Natural killer cell treated with Interleukin-12 subunit alpha and Interleukin-12 subunit beta and Interleukin-15 and Interleukin-18, amount 100 ng/mL, for 72 hours (primary cell): ENCODE results near the gene EEF1AKMT2. TPM values are rescaled to one million over a fixed set of nuclear protein-coding genes. Genes with fewer than 3 reads are reported as not detected.

ENCODE experiments used
- ATAC-seq, 2 donors: fragments of 150-1000 bp; cut with Tn5 transposase in 1 of 2; sonication (Bioruptor Pico), chemical (Tn5 transposase) in 1 of 2; 2 replicates each; pipeline ENCODE4 v1.10.0; 2021
- DNase-seq: peaks from one replicate; pipeline ENCODE4 v3.0.0; 2022; ENCODE audit warnings: low spot score
- H3K27ac Mint-ChIP-seq, 2 donors: 1 replicate in 1 of 2; 2 replicates in 1 of 2; pipeline ENCODE4 v1.8.0; 2022; ENCODE audit warnings: mixed read lengths in 2 of 2, mild to moderate bottlenecking in 1 of 2, moderate library complexity in 1 of 2
- H3K27me3 Mint-ChIP-seq, 2 donors: 1 replicate in 1 of 2; 2 replicates in 1 of 2; pipeline ENCODE4 v1.8.0; 2022; ENCODE audit warnings: mixed read lengths in 2 of 2
- H3K36me3 Mint-ChIP-seq: one replicate; pipeline ENCODE4 v1.8.0; 2022; ENCODE audit warnings: mixed read lengths
- H3K4me1 Mint-ChIP-seq, 2 donors: 1 replicate in 1 of 2; 2 replicates in 1 of 2; pipeline ENCODE4 v1.8.0; 2022; ENCODE audit warnings: low read depth in 2 of 2, mixed read lengths in 2 of 2, mild to moderate bottlenecking in 1 of 2
- H3K4me3 Mint-ChIP-seq: one replicate; pipeline ENCODE4 v1.8.0; 2022; ENCODE audit warnings: mixed read lengths
- H3K9me3 Mint-ChIP-seq: 2 replicates; pipeline ENCODE4 v1.8.0; 2022; ENCODE audit warnings: mixed read lengths
- total RNA-seq, 2 donors: library from RNA; stranded (reverse); gene quantifications; one replicate each; pipeline ENCODE4 v1.2.3, GENCODE V29; 2022

EEF1AKMT2 gene
- total RNA-seq, 2 donors from 2014 or later = 18.4 to 24.4 TPM

DNA sequence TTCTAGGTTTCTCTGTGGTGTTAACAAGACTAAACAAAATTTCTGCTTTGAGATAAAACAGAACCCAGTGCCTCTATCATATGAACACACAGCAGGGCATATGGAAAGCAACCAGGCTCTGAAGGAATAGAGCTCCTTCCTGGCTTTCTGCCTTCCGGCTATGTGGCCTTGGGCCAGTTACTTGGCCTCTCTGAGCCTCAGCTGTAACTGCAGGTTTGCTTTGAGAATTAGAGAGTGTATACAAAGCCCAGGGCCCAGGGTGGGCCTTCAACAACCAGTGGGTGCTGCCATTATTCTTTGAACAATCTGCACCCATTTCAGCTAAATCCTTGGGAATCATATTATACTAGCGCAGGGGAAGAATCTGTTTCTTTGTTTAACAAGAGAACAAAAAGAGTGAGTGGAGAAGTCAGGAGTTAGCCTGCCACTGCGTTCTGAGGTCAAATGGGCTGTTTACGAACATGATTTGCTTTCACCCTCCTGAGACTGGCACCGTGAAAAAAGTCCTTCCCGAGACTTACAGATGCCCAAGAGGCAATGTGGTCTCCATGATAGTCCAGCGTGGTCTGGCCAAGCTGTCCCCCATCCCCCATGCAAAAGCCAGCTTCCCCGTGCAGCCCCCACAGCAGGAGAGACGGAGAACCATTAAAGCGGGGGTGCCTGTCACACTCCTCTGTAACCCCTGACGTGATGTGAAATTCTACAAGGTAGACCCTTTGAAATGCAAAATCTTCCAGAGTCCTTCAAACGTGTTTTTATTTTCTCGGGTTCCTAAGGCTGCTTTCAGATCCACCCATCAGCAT, 52.4 kb downstream of the EEF1AKMT2 start:
- Mint-ChIP-seq H3K36me3 (no peaks in the 10 kb centered on the region), H3K4me3 (peak overlapping the region; percentile 97), H3K27ac (peak overlapping the region; percentile 67 to 87), H3K27me3 (no peaks in the 10 kb centered on the region), H3K9me3 (no peaks in the 10 kb centered on the region), H3K4me1 (peaks cover 70 to 73% of the 10 kb centered on the region in 2 donors)
- no peak for ATAC-seq
- DNase-seq = no peak

DNA sequence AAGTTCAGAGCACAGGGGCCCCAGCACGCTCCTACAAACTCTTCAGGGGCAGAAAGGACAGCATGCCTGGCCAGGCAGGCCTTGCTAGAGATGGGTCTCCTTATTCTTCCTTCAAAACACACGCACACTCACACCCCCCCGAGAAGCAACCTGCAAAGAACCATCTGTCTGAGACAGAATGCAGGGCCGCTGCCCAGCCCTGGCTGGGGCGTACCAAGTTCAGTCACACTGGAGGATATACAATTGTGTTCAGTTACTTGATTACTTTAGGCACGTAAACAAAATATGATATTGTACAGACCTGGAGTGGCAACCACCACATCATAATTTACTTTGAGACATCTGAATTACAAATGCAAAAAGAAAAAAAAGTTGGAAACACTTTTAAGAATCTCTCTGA, 53.2 kb downstream of the EEF1AKMT2 start:
- Mint-ChIP-seq H3K9me3 (no peaks in the 10 kb centered on the region), H3K27ac (peak overlapping the region; percentile 67 to 87), H3K4me1 (peaks cover 77 to 82% of the 10 kb centered on the region in 2 donors), H3K27me3 (no peaks in the 10 kb centered on the region), H3K4me3 (peak overlapping the region; percentile 32), H3K36me3 (no peaks in the 10 kb centered on the region)
- no peak for ATAC-seq
- no peak for DNase-seq

- ATAC-seq (no peak), DNase-seq (no peak)
- peaks cover 4% of the 10 kb centered on the region for H3K36me3 Mint-ChIP-seq
- no peak overlapping the region for H3K4me3 Mint-ChIP-seq
- H3K27me3 Mint-ChIP-seq = no peaks in the 10 kb centered on the region
- H3K4me1 Mint-ChIP-seq = peaks cover 80 to 85% of the 10 kb centered on the region in 2 donors
- H3K27ac Mint-ChIP-seq = no peak overlapping the region
- no peaks in the 10 kb centered on the region for H3K9me3 Mint-ChIP-seq
Observed at GRCh38 chr10:124737708-124738107, 54.0 kb downstream of the EEF1AKMT2 start.

DNA sequence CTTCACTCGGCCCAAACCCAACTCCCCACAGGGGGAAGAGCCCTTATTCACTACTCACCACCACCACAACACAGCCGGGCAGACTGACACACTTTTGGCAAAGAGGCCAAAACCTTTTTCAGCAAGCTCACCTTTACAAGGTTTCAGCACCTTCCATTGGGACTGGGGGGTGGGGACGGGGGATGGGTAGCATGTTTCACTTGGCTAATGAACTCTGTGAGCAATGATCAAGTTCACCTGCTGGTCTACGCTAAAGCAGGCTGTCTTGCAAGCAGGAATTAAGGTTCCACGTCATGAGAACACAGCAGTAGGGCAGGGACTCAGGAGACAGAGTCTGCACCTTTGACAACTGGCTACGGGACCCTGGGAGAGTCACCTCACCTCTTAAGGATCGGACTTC, 54.5 kb downstream of the EEF1AKMT2 start:
- ATAC-seq (no peak), DNase-seq (no peak)
- Mint-ChIP-seq H3K27ac (peak overlapping the region in 1 of 2 donors; percentile 43), H3K4me3 (no peak overlapping the region), H3K4me1 (peaks cover 77 to 83% of the 10 kb centered on the region in 2 donors), H3K9me3 (no peaks in the 10 kb centered on the region), H3K36me3 (peaks cover 6% of the 10 kb centered on the region), H3K27me3 (no peaks in the 10 kb centered on the region)

DNA sequence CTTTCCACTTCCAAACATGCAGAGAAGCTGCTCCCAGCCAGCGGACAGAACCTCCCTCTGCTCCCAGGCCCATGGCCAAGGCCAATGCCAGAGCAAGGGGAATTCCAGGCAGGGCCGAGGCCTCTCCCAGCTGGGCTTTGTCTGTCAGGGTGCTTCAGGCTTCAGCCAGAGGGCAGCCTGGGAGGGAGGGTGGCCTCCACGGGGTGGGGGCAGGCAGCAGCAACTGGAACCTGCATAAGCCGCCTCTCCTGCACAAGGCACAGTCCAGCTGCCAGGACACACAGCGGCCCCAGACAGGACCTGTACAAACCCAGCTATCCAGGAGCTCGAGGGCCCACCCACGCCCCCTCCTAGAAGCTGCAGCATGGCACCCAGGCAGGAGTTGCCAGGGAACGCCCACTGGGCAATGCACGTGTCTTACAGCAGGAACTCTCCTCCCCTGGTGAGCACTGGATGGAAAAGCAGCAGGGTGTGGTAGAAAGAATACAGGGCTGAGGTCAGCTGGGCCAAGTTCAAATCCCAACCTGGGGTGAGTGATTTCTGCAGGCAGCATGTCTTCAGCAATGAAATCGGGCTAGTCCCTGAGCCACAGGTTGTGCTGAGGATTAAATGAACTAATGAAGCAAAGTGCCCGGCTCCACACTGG, 55.1 kb downstream of the EEF1AKMT2 start:
- no peaks in the 10 kb centered on the region for H3K9me3 Mint-ChIP-seq
- no peak for ATAC-seq
- peaks cover 79 to 83% of the 10 kb centered on the region in 2 donors for H3K4me1 Mint-ChIP-seq
- H3K27me3 Mint-ChIP-seq = no peaks in the 10 kb centered on the region
- H3K4me3 Mint-ChIP-seq = no peak overlapping the region
- H3K36me3 Mint-ChIP-seq = peaks cover 6% of the 10 kb centered on the region
- peak overlapping the region in 1 of 2 donors; percentile 43 for H3K27ac Mint-ChIP-seq
- peak; percentile 44 for DNase-seq

DNA sequence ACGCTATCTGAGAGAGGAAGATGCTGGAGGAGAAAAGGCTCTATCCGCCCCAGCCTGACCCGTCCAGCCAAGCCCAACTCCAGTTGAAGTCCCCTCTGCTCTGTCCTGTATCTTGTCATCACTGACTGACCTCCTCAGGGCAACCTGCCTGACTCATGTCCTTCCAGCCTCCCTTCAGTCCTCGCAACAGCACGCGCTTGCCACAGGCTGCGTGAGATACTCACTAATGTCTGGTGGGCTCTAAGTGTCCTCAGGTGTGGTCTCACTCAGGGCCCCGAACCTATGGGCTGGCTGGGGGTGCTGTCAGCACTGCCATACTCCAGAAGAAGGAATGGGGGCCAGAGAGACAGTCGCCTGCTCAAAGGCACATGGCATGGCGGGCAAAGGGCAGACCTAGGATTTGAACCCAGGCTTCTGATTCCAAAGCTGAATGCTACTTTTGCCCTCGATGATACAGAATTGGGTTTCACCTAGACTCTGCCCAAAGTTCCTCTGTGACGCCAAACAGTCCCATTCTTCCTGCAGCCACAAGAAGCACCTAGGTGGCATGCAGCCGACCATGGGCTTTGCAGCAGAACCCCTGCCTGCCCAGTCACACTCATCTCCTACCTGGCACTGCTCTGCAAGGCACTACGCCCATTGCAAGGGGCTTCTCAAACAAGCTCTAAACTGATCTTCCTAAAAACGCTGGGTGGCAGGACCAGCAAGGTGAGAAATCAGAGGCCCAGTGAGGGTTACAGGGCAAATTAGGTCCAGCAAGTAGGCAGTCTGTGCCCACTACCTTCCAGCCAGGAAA, 56.0 kb downstream of the EEF1AKMT2 start:
- H3K36me3 Mint-ChIP-seq = peaks cover 6% of the 10 kb centered on the region
- ATAC-seq (no peak), DNase-seq (peak; percentile 13)
- H3K4me1 Mint-ChIP-seq = peaks cover 72 to 74% of the 10 kb centered on the region in 2 donors
- H3K9me3 Mint-ChIP-seq = no peaks in the 10 kb centered on the region
- peak overlapping the region in 1 of 2 donors; percentile 81 for H3K27ac Mint-ChIP-seq
- H3K27me3 Mint-ChIP-seq = no peaks in the 10 kb centered on the region
- H3K4me3 Mint-ChIP-seq = peak overlapping the region; percentile 51

- no peaks in the 10 kb centered on the region for H3K9me3 Mint-ChIP-seq
- peaks cover 6% of the 10 kb centered on the region for H3K36me3 Mint-ChIP-seq
- DNase-seq (no peak), ATAC-seq (peak; percentile 58 to 78)
- H3K4me1 Mint-ChIP-seq = peaks cover 70 to 72% of the 10 kb centered on the region in 2 donors
- H3K27ac Mint-ChIP-seq = peak overlapping the region; percentile 81
- H3K4me3 Mint-ChIP-seq = peak overlapping the region; percentile 64
- no peaks in the 10 kb centered on the region for H3K27me3 Mint-ChIP-seq
Observed at GRCh38 chr10:124734311-124735166, 57.1 kb downstream of the EEF1AKMT2 start.

DNA sequence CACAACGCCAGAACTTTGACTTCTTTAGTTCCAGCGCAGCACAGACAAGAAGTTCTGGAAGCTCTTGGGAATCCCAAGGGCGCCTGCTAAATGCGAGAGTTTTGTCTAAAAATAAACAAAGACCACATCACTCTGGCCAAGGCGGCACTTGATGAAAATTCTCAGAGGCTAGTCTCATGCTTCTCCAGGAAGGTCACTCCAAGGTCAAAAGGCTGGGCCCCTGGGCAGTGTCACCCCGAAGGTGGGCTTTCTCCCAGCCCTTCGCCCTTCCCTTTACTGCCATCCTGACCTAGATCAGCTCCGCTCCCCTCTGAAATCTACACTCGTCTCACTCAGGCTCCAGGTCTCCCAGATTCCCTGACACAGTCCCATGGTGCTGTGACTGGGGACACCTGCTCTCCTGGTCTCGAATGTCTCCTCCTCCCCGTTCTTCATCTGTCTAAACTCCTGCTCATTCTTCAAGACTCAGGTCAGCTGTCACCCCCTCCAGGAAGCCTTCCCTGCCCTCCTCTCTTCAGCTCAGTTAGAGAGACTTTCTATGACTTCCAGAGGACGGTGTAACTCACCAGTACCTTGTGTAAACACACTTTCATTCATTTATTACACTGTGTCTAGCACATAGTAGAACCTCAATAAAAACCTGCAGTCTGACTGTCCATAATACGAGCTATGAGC, 58.0 kb downstream of the EEF1AKMT2 start:
- peaks cover 71 to 72% of the 10 kb centered on the region in 2 donors for H3K4me1 Mint-ChIP-seq
- H3K27ac Mint-ChIP-seq = peak overlapping the region; percentile 81
- DNase-seq = no peak
- H3K9me3 Mint-ChIP-seq = no peaks in the 10 kb centered on the region
- H3K27me3 Mint-ChIP-seq = no peaks in the 10 kb centered on the region
- ATAC-seq = no peak
- peaks cover 6% of the 10 kb centered on the region for H3K36me3 Mint-ChIP-seq
- H3K4me3 Mint-ChIP-seq = peak overlapping the region; percentile 64

- H3K4me1 Mint-ChIP-seq = peaks cover 73 to 74% of the 10 kb centered on the region in 2 donors
- ATAC-seq = peak in 1 of 2 donors; percentile 69
- no peak for DNase-seq
- peaks cover 6% of the 10 kb centered on the region for H3K36me3 Mint-ChIP-seq
- H3K4me3 Mint-ChIP-seq = peak overlapping the region; percentile 64
- H3K27ac Mint-ChIP-seq = peak overlapping the region; percentile 81
- H3K9me3 Mint-ChIP-seq = no peaks in the 10 kb centered on the region
- no peaks in the 10 kb centered on the region for H3K27me3 Mint-ChIP-seq
Observed at GRCh38 chr10:124732931-124733570, 58.6 kb downstream of the EEF1AKMT2 start.

- no peak for ATAC-seq
- no peaks in the 10 kb centered on the region for H3K9me3 Mint-ChIP-seq
- H3K4me3 Mint-ChIP-seq = no peak overlapping the region
Observed at GRCh38 chr10:124731551-124731950, 60.1 kb downstream of the EEF1AKMT2 start.

DNA sequence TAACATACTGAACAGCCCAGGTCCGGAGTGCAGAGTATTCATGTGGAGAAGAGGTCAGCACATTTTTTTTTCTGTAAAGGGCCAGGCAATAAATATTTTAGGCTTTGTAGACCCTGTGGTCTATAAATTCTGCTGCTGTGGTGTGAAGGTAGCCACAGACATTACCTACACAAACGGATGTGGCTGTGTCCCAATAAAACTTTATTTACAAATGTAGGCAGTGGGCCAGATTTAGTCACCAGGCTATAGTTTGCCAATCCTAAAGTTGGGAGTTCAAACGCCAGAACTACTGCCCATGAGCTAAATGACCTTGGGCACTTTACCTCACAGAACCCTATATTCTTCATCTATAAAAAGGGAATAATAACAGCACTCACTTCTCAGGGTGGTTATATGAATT, 60.9 kb downstream of the EEF1AKMT2 start:
- H3K27ac Mint-ChIP-seq = peak overlapping the region in 1 of 2 donors; percentile 43
- H3K36me3 Mint-ChIP-seq = peaks cover 6% of the 10 kb centered on the region

More at GRCh38 chr10:124731551-124731950, 60.1 kb downstream of the EEF1AKMT2 start:
- no peaks in the 10 kb centered on the region for H3K27me3 Mint-ChIP-seq
- DNase-seq = no peak
- peaks cover 66 to 75% of the 10 kb centered on the region in 2 donors for H3K4me1 Mint-ChIP-seq
- peaks cover 6% of the 10 kb centered on the region for H3K36me3 Mint-ChIP-seq
- peak overlapping the region in 1 of 2 donors; percentile 69 for H3K27ac Mint-ChIP-seq

More for the DNA sequence above, 60.9 kb downstream of the EEF1AKMT2 start:
- DNase-seq (no peak), ATAC-seq (no peak)
- Mint-ChIP-seq H3K4me1 (peaks cover 59 to 71% of the 10 kb centered on the region in 2 donors), H3K4me3 (no peak overlapping the region), H3K27me3 (no peaks in the 10 kb centered on the region), H3K9me3 (no peaks in the 10 kb centered on the region)
